NCI-H524 (cell line): ENCODE results near the gene IP6K1.
A peak's percentile ranks its signal among the peaks of the same experiment; 100 is the strongest.
"Not testable (repeated sequence)": the region's sequence is repeated elsewhere in the genome, so short reads cannot be mapped to it uniquely, and the experiment has no call there.

Source experiments
- DNase-seq, 2 experiments: peaks; one replicate each; lab custom pipeline; 2025; lab: John Stamatoyannopoulos, UW

Gene IP6K1

GRCh38 chr3:49793486-49794085, 7.2 kb upstream of the IP6K1 start:
- no peak for DNase-seq

- DNase-seq: no peak
Measured at GRCh38 chr3:49792371-49793150, 6.2 kb upstream of the IP6K1 start.

GRCh38 chr3:49791571-49791970, 5.2 kb upstream of the IP6K1 start:
- DNase-seq: no peak

- no peak for DNase-seq
Measured at GRCh38 chr3:49790626-49791411, 4.5 kb upstream of the IP6K1 start.

GRCh38 chr3:49788056-49788455, 1.7 kb upstream of the IP6K1 start:
- no peak for DNase-seq

- DNase-seq: no peak
Measured at GRCh38 chr3:49787536-49787935, 1.2 kb upstream of the IP6K1 start.

GRCh38 chr3:49787182-49787464, 781 bp upstream of the IP6K1 start:
- no peak for DNase-seq

GRCh38 chr3:49785565-49786356, 581 bp downstream of the IP6K1 start:
- DNase-seq: no peak

- not testable (repeated sequence) for DNase-seq
Measured at GRCh38 chr3:49782277-49782676, 4.1 kb downstream of the IP6K1 start.

GRCh38 chr3:49781415-49782199, 4.7 kb downstream of the IP6K1 start:
- peak in 1 of 2 experiments; percentile 10 for DNase-seq

GRCh38 chr3:49780975-49781365, 5.4 kb downstream of the IP6K1 start:
- not testable (repeated sequence) for DNase-seq

- no peak for DNase-seq
Measured at GRCh38 chr3:49780080-49780974, 6.0 kb downstream of the IP6K1 start.

- DNase-seq: no peak
Measured at GRCh38 chr3:49779358-49780079, 6.8 kb downstream of the IP6K1 start.

- DNase-seq: not testable (repeated sequence)
Measured at GRCh38 chr3:49776101-49776500, 10.2 kb downstream of the IP6K1 start.

- no peak for DNase-seq
Measured at GRCh38 chr3:49775538-49775937, 10.8 kb downstream of the IP6K1 start.

GRCh38 chr3:49772703-49773102, 13.6 kb downstream of the IP6K1 start:
- DNase-seq: no peak

GRCh38 chr3:49771340-49771938, 14.9 kb downstream of the IP6K1 start:
- no peak for DNase-seq

- DNase-seq: no peak
Measured at GRCh38 chr3:49769926-49770325, 16.4 kb downstream of the IP6K1 start.

GRCh38 chr3:49769286-49769915, 16.9 kb downstream of the IP6K1 start:
- no peak for DNase-seq
